ENCODE results near the gene DEPDC7.
"Not testable (repeated sequence)": the region's sequence is repeated elsewhere in the genome, so short reads cannot be mapped to it uniquely, and the experiment has no call there.

Gene DEPDC7

DNA sequence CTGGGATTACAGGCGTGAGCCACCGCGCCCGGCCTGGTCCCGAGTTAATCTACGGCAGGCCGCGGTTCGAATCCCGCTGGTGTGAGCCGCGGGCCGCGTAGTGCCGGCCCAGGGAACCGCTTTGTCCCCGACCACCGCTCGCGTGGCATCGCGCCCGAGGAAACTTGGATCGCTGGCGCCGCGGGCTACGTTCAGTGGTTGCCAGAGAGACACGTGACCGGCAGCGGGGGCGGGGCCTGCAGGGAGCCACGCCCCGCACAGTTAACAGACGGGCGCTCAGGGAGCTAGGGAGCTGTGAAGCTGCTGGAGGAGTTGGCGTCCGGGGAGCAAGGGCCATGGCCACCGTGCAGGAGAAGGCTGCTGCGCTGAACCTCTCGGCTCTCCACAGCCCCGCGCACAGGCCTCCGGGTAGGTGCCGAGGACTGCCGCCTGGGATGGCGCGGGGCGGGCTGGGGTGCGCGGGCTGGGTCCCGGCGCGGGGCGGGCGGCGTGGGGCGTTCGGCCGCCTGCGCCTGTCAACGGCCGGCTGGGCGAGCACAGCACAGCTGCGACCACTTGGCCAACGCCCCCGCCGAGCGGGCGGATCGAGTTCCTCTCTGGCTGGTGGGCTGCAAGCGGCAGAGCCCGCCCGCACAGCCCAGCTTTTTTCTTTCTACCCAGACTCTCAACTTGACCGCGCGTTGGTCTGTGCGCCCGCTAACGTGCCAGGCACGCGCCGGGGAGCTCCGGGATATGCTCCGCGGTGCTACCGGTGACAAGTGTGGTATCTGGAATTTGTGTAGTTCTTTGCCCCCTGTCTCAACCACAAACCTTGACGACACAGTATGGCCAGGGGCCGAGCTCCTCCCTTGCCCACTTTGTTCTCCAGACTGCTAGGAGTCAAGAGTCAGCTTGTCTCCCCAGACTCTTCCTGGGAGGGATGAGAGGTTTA, at the start of gene DEPDC7:
DEPDC7 (plus strand) TSS at position 258 of the 931 bp plus-strand sequence; CDS start at position 336, 78 bp downstream.
- peak; percentile 91 for DNase-seq

GRCh38 chr11:32968541-32968940, 47.1 kb upstream of the DEPDC7 start:
- DNase-seq = no peak

DNA sequence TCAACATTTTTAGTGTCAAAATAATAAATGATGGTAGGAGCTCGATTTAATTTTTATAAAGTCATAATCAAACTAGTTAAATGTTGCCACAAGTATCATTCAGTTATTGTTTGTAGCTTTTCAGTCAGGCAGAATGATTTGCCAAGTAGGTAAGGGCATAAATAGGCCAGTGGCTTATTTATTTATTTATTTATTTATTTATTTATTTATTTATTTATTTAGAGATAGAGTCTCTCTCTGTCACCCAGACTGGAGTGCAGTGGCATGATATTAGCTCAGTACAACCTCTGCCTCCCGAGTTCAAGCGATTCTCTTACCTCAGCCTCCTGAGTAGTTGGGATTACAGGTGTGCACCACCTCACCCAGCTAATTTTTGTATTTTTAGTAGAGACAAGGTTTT, 43.4 kb upstream of the DEPDC7 start:
- not testable (repeated sequence) for DNase-seq

DNA sequence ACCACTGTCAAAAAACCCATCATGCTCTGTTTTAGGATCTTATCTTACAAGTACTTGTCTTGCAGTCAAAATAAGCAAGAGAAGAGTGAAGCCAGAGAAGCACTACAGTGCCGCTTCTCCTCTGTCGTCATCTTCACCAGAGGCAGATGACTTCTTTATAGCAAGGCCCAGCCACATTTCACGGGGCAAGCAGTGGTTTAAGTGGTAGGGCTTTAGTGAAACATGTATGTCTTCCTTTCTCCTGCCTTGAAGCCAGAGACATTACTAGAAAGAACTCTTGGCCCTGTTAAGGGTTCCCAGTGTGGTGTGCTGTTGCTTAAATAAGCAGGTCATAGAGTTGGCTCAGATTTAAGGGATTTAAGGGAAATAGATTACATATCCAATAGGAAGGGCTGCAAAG, 42.9 kb upstream of the DEPDC7 start:
- no peak for DNase-seq

GRCh38 chr11:32982626-32983025, 33.1 kb upstream of the DEPDC7 start:
- DNase-seq = no peak

GRCh38 chr11:32983506-32983905, 32.2 kb upstream of the DEPDC7 start:
- DNase-seq = no peak

DNA sequence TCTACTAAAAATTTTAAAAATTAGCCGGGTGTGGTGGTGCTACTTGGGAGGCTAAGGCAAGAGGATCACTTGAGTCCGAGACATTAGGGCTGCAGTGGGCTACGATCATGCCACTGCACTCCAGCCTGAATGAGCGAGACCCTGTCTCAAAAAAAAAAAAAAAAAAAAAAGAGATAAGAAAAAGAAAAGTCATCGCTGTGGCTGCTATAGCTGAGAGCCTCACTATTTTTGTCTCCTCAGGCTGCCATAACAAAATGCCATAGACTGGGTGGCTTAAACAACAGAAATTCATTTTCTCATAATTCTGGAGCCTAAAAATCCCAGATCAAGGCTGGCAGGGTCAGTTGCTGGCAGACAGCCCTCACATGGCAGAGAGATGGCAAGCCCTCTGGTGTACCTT, 30.1 kb upstream of the DEPDC7 start:
- DNase-seq = no peak

- DNase-seq = no peak
Observed at GRCh38 chr11:32987851-32988250, 27.8 kb upstream of the DEPDC7 start.

DNA sequence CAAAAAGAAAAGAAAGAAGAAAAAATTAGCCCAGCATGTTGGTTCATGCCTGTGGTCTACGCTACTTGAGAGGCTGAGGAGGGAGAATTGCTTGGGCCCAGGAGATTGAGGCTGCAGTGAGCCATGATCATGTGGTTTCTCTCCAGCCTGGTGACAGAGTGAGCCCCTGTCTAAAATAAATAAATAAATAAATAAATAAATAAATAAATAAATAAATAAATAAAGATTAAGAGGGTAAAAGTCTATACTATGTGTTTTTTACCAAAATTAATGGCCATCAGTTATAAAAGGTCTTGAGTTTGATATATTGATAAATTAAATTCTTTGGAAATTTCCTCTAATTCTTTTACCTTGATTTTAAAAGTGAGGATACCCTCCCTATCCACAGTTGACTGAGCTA, 25.2 kb upstream of the DEPDC7 start:
- no peak for DNase-seq

- DNase-seq = no peak
Observed at GRCh38 chr11:32991427-32991826, 24.3 kb upstream of the DEPDC7 start.

GRCh38 chr11:32991898-32992297, 23.8 kb upstream of the DEPDC7 start:
- no peak for DNase-seq

DNA sequence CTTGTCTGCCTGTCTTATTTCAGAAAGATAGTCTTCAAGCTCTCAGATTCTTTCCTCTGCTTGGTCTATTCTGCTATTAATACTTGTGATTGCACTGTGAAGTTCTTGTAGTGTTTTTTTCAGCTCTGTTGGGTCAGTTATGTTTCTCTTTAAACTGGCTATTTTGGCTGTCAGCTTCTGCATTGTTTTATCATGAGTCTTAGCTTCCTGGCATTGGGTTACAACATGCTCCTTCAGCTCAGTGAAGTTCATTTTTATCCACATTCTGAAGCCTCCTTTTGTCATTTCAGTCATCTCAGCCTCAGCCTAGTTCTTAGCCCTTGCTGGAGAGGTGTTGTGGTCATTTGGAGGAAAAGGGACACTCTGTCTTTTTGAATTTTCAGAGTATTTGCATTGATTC, 15.5 kb upstream of the DEPDC7 start:
- DNase-seq = no peak

DNA sequence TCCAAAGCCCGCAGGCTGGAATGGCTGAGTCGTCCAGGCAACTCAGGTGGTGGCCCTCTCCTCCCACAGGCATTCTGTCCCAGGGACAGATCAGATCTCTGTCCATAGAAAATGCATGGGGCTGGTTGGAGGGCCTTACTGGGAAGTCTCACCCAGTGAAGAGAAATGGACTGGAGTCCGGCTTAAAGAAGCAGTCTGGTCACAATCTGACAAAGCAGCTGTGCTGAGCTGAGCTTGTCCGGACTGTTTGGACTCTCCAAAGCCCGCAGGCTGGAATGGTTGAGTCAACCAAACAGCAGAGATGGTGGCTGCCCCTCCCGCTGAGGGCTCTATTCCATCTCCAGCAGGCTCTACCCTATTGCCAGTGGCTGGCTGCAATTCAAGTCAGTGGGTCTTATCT, 14.4 kb upstream of the DEPDC7 start:
- DNase-seq = no peak

DNA sequence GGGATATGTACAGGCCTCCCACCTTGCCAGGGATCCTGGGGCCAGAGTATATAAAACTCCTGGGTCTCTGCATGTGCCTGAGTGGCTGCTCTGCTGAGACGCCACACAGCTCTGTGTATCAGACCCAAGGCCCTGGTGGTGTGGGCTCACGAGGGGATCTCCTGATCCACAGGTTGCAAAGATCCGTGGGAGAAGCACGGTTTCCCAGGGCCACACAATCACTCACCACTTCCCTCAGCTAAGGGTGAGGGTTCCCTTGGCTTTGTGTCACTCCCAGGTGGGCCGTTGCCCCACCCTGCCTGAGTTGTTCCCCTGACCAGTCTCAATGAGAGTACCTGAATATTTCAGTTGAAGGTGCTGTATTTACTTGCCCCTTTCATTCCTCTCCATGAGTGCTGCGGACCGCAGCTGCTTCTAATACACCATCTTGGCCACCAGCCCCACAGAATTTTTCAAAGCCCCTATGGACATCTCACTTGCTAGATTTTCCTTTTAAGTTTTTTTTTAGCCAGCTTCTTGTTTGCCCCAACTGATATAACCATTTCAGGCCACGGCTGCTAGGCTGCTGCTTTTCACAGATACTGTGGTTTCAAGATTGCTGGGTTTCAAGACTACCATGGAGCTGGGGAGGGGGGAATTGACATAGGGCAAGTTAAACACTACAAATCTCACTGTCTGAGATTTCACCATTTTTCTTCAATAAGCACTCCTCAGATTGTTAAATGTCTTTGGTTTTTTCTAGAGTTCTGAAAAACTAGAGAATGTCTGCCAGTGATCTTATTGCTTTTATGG, 13.7 kb upstream of the DEPDC7 start:
- DNase-seq = no peak

DNA sequence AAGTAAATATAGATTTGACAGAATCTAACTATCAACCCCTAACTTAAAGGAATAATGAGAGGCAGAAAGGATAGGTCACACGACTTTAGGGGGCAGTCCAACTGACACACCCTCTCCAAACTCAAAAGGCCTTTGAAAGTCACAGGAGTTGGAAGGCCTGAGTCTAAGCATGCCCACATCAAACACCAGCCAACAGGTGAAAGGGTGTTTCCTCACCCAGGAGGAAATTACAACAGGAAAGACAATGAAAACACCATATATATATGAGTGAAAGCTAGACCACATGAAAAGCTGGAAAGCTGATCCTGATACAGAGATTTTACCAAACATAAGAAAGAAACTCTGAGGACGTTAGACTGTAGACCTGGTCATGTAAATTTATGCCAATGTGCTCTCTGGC, 10.5 kb upstream of the DEPDC7 start:
- no peak for DNase-seq

DNA sequence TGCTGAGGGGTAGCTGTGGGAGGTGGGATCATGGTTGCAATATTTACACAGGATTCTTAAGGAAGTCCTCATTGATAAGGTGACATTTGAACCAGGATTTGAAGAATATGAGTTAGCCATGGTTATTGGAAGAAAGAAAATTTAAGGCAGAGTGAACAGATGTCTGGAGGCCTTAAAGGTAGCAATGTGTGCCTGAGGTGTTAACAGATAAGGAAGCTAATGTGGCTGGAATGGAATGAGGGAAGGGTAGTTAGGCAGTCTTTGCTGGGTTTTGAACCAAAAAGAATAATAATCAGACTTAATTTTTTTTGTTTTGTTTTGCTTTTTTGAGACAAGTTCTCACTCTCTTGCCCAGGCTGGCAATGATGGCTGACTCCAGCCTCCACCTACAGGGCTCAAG, 9.7 kb upstream of the DEPDC7 start:
- no peak for DNase-seq

DNA sequence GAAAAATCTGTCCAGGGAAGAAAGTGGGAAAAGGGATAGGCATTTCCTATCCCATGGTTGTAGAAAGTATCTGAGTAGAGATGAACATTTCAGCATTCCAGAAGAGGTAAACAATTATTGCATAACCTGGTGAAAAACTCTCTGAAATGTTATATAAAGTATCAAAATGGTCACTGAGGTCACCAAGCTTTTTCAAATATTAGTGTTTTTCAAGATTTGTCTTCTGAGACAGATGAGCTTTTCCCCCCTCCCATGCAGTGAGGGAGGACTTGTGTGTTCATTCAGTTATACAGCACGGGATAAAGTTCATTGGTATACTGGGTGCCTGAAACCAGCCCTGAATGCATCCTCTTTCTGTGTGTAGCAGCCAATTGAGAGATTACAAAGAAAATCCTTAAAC, 1.9 kb upstream of the DEPDC7 start:
- DNase-seq = no peak

DNA sequence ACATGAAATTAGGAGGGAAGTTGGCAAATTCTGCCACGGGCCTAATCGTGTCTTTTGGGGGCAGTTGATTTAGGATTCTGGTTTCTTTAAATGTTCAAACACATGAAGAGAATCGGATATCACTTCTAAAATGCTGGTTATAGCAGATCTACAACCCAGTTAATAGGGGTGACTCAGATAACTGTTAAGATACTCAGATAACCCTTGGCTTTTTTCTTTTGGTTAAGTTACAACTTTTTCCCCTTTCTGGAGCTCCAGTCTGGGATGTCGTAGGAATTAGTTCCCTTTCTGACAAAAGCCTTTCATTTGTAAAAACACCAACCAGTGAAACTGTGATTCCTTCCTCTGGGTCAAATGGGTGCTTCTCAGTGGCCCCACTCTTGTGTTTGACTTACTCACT, 976 bp downstream of the DEPDC7 start:
- DNase-seq = no peak

DNA sequence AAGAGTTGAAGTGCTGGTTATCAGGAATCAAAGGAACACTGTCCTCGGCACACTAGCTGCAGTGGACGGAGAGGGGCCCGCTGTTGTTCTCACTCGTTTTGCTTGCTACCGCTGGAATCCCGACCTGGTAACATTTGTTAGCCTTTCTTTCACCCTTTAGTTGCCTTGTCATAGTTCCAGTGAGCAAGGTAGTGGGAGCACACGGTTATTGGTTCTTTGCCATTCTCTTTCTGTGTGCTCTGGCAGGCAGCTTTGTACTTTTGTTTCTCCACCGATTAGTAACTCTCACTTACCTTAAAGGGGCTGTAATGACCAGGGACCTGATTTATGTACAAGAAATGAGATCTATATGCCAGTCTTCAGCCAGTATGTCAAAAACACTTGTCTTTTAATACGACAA, 1.8 kb downstream of the DEPDC7 start:
- no peak for DNase-seq

- no peak for DNase-seq
Observed at GRCh38 chr11:33017965-33018364, 2.3 kb downstream of the DEPDC7 start.

DNA sequence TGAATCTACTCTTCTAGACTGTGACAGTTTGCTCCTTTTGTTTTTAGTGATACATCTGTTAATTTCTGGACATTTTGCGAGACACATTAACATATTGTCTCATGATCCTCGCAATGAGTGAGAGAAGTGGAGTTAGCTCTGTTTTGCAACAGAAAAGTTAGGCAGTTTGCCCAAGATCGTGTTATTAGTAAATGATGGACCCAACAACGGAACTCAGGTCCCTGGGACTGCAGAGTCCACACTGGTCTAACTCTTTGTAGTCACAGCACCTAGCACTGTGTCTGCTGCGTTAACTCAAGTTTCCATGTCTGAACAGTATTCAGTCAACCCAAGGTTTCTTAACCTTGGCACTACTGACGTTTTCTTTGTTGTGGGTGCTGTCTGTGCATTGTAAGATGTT, 3.2 kb downstream of the DEPDC7 start:
- no peak for DNase-seq

GRCh38 chr11:33021501-33021900, 5.8 kb downstream of the DEPDC7 start:
- DNase-seq = no peak

- DNase-seq = no peak
Observed at GRCh38 chr11:33021937-33022336, 6.3 kb downstream of the DEPDC7 start.

GRCh38 chr11:33025339-33025722, 9.7 kb downstream of the DEPDC7 start:
- DNase-seq = no peak

Measured in DMS153 (cell line).